Neural progenitor cell (in vitro differentiated cells): ENCODE data around the gene MARK4.

Experiments
- EZH2 ChIP-seq: fragments of 200-600 bp; sonication (generic); IDR thresholded peaks from 2 replicates; pipeline ENCODE4 v1.6.1; 2017; ENCODE audit warnings: antibody characterized with exemption, mild to moderate bottlenecking, moderate library complexity
- EZH2phosphoT487 ChIP-seq: fragments of 200-600 bp; sonication (generic); IDR thresholded peaks from 2 replicates; pipeline ENCODE4 v1.6.1; 2017; ENCODE audit warnings: antibody characterized with exemption
- TF ChIP-seq, protein P1 (sequence below): fragments of 200-600 bp; sonication (generic); IDR thresholded peaks from 2 replicates; pipeline ENCODE4 v1.5.1; 2017; ENCODE audit warnings: antibody characterized with exemption, mild to moderate bottlenecking

DNA sequence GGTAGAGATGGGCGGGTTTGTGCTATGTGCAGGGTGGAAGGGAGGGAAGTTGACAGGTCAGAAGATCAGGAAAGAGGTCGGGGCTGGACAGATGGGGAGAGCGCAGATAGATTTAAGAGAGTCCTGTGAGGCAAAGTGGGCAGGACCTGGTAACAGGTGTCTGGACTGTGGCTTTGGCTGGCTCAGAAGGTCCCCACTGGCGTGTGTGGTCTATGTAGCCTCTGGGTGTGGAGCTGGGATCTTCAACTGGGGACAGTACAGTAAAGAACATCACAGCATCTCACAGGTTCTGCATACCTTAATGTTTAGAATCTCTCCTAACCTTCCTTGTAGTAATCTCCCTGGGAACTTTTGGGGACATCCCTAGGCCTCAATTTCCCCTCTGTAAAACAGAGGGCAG, 53.9 kb downstream of the MARK4 start:
- TF ChIP-seq, protein P1, sequence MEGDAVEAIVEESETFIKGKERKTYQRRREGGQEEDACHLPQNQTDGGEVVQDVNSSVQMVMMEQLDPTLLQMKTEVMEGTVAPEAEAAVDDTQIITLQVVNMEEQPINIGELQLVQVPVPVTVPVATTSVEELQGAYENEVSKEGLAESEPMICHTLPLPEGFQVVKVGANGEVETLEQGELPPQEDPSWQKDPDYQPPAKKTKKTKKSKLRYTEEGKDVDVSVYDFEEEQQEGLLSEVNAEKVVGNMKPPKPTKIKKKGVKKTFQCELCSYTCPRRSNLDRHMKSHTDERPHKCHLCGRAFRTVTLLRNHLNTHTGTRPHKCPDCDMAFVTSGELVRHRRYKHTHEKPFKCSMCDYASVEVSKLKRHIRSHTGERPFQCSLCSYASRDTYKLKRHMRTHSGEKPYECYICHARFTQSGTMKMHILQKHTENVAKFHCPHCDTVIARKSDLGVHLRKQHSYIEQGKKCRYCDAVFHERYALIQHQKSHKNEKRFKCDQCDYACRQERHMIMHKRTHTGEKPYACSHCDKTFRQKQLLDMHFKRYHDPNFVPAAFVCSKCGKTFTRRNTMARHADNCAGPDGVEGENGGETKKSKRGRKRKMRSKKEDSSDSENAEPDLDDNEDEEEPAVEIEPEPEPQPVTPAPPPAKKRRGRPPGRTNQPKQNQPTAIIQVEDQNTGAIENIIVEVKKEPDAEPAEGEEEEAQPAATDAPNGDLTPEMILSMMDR, result no peak
- TF ChIP-seq EZH2, result no peak
- TF ChIP-seq EZH2phosphoT487, result no peak
